KMS-11 (cell line): ENCODE data around the gene ULBP1.

ENCODE experiments used
- H2AFZ ChIP-seq: fragments of 200-600 bp; sonication (generic); 2 replicates; pipeline ENCODE4 v1.6.1; 2016; ENCODE audit warnings: antibody characterized with exemption, mixed run types, low read depth
- H3K27ac ChIP-seq: fragments of 200-600 bp; sonication (generic); 2 replicates; pipeline ENCODE4 v1.6.1; 2016; ENCODE audit warnings: mild to moderate bottlenecking, mixed run types
- H3K27me3 ChIP-seq: fragments of 200-600 bp; sonication (generic); 2 replicates; pipeline ENCODE4 v1.6.1; 2017; ENCODE audit warnings: mild to moderate bottlenecking, low read depth, mixed run types, moderate library complexity; ENCODE audit not compliant: insufficient read depth
- H3K36me3 ChIP-seq: fragments of 200-600 bp; sonication (generic); 2 replicates; pipeline ENCODE4 v1.6.1; 2017; ENCODE audit warnings: mild to moderate bottlenecking, mixed run types; ENCODE audit not compliant: insufficient read depth
- H3K4me1 ChIP-seq: fragments of 200-600 bp; sonication (generic); 2 replicates; pipeline ENCODE4 v1.6.1; 2016; ENCODE audit warnings: mild to moderate bottlenecking, low read depth, mixed run types; ENCODE audit not compliant: poor library complexity, severe bottlenecking
- H3K4me2 ChIP-seq: fragments of 200-600 bp; sonication (generic); 2 replicates; pipeline ENCODE4 v1.7.0; 2016; ENCODE audit warnings: mild to moderate bottlenecking, mixed run types
- H3K4me3 ChIP-seq: fragments of 200-600 bp; sonication (generic); IDR thresholded peaks from 2 replicates; pipeline ENCODE4 v1.6.1; 2017; ENCODE audit warnings: low read depth, low read length, mixed read lengths; ENCODE audit not compliant: insufficient read depth
- H3K79me2 ChIP-seq: fragments of 200-600 bp; sonication (generic); 2 replicates; pipeline ENCODE4 v1.6.1; 2016; ENCODE audit warnings: low read depth, mixed run types; ENCODE audit not compliant: insufficient read depth
- H3K9ac ChIP-seq: fragments of 200-600 bp; sonication (generic); 2 replicates; pipeline ENCODE4 v1.6.1; 2016; ENCODE audit warnings: mild to moderate bottlenecking, mixed run types
- H4K20me1 ChIP-seq: fragments of 200-600 bp; sonication (generic); 2 replicates; pipeline ENCODE4 v1.6.1; 2016; ENCODE audit warnings: mild to moderate bottlenecking, mixed run types; ENCODE audit not compliant: insufficient read depth
- CTCF ChIP-seq: fragments of 200-600 bp; sonication (generic); conservative IDR thresholded peaks from 2 replicates; pipeline ENCODE4 v1.6.1; 2017; ENCODE audit warnings: low read depth, mild to moderate bottlenecking, antibody characterized with exemption, low read length, moderate library complexity, mixed read lengths

Gene ULBP1

DNA sequence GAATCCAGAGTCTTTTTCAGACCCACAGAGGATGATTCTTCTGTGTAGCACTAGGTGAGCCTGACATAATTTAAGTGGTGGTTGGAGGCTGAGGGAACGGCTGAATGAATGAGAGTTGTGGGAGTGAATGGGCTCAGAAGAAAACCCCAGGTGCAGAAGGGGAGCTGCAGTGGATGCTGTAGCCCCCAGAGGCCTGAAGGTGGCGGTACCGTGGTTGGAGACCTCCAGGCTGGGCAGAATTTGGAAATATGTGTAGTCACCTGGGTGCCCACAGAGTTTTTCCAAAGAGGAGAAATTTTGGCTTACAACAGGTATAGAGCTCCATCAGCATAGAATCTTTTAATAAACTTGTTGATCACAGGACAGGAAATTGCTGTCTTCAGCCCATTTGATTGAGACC lies 34.3 kb upstream of the ULBP1 start:
- H3K4me1 ChIP-seq = no peaks in the 10 kb centered on the region
- no peaks in the 10 kb centered on the region for H3K79me2 ChIP-seq
- peaks cover 54% of the 10 kb centered on the region; the same call in 1 of the 2 replicates for H3K27me3 ChIP-seq
- H3K9ac ChIP-seq = no peak overlapping the region
- no peak overlapping the region for H3K27ac ChIP-seq
- no peaks in the 10 kb centered on the region for H3K36me3 ChIP-seq
- H3K4me2 ChIP-seq = no peak overlapping the region
- H2AFZ ChIP-seq = no peak overlapping the region
- H4K20me1 ChIP-seq = no peaks in the 10 kb centered on the region
- TF ChIP-seq CTCF = peak; percentile 50
- H3K4me3 ChIP-seq = no peak overlapping the region

GRCh38 chr6:149931501-149931900 lies 32.2 kb upstream of the ULBP1 start:
- Histone ChIP-seq H4K20me1 (no peaks in the 10 kb centered on the region), H3K4me3 (no peak overlapping the region), H3K9ac (no peak overlapping the region), H3K4me2 (no peak overlapping the region), H3K27me3 (peaks cover 60% of the 10 kb centered on the region; the same call in 1 of the 2 replicates), H3K4me1 (peaks cover 12% of the 10 kb centered on the region), H2AFZ (no peak overlapping the region), H3K79me2 (no peaks in the 10 kb centered on the region), H3K27ac (no peak overlapping the region), H3K36me3 (no peaks in the 10 kb centered on the region)
- TF ChIP-seq CTCF = no peak

GRCh38 chr6:149933036-149933435 lies 30.7 kb upstream of the ULBP1 start:
- Histone ChIP-seq H3K79me2 (no peaks in the 10 kb centered on the region), H2AFZ (no peak overlapping the region), H3K4me1 (peaks cover 25% of the 10 kb centered on the region), H3K27ac (no peak overlapping the region), H4K20me1 (no peaks in the 10 kb centered on the region), H3K4me2 (no peak overlapping the region), H3K27me3 (peaks cover 68% of the 10 kb centered on the region), H3K36me3 (no peaks in the 10 kb centered on the region), H3K9ac (no peak overlapping the region), H3K4me3 (no peak overlapping the region)
- TF ChIP-seq CTCF = no peak

GRCh38 chr6:149933461-149933860 lies 30.3 kb upstream of the ULBP1 start:
- H3K27me3 ChIP-seq = peaks cover 72% of the 10 kb centered on the region
- H3K36me3 ChIP-seq = no peaks in the 10 kb centered on the region

More at GRCh38 chr6:149933461-149933860, 30.3 kb upstream of the ULBP1 start:
- no peaks in the 10 kb centered on the region for H4K20me1 ChIP-seq
- no peak overlapping the region for H3K27ac ChIP-seq
- no peak overlapping the region for H3K4me3 ChIP-seq
- H3K79me2 ChIP-seq = no peaks in the 10 kb centered on the region
- no peak overlapping the region for H3K9ac ChIP-seq
- H3K4me1 ChIP-seq = peaks cover 30% of the 10 kb centered on the region
- H3K4me2 ChIP-seq = no peak overlapping the region
- no peak overlapping the region for H2AFZ ChIP-seq
- TF ChIP-seq CTCF = no peak
